Lung (tissue), 12 donors: ENCODE measurements around the gene MYLK. TPM values are rescaled to one million over a fixed set of nuclear protein-coding genes. Genes with fewer than 3 reads are reported as not detected.
A peak's percentile ranks its signal among the peaks of the same experiment; 100 is the strongest.

ENCODE experiments used
- ATAC-seq: fragments of 200-7000 bp; cut with Tn5 transposase; one replicate; pipeline ENCODE4 v1.9.1; 2020; ENCODE audit warnings: moderate number of reproducible peaks; ENCODE audit not compliant: insufficient read depth, low FRiP score
- DNase-seq, 3 donors: peaks; one replicate each; pipeline ENCODE4 v3.0.0-alpha.2; 2013 to 2017
- H3K27ac ChIP-seq, 2 donors: one replicate each; pipeline ENCODE4 v1.5.1; 2013; ENCODE audit warnings: mild to moderate bottlenecking in 2 of 2, moderate library complexity in 2 of 2, control low read depth in 1 of 2, inconsistent platforms in 1 of 2, low read depth in 1 of 2, low read length in 1 of 2
- H3K27me3 ChIP-seq, 3 donors: one replicate each; pipeline ENCODE4 v1.5.1; 2013; ENCODE audit warnings: low read length in 2 of 3; ENCODE audit not compliant: control insufficient read depth in 3 of 3, insufficient read depth in 3 of 3
- H3K36me3 ChIP-seq, 4 donors: one replicate each; pipeline ENCODE4 v1.5.1; 2013; ENCODE audit warnings: low read length in 4 of 4, mild to moderate bottlenecking in 1 of 4, moderate library complexity in 1 of 4; ENCODE audit not compliant: control insufficient read depth in 4 of 4, insufficient read depth in 4 of 4
- H3K4me1 ChIP-seq, 5 donors: one replicate each; pipeline ENCODE4 v1.5.1; 2013; ENCODE audit warnings: low read length in 5 of 5, mild to moderate bottlenecking in 2 of 5, moderate library complexity in 1 of 5; ENCODE audit not compliant: control insufficient read depth in 5 of 5, insufficient read depth in 5 of 5
- H3K4me3 ChIP-seq: one replicate; pipeline ENCODE4 v1.5.1; 2013; ENCODE audit warnings: mild to moderate bottlenecking, control low read depth, moderate library complexity
- H3K9ac ChIP-seq, 2 donors: one replicate each; pipeline ENCODE4 v1.5.1; 2013; ENCODE audit warnings: low read length in 2 of 2, control low read depth in 1 of 2; ENCODE audit not compliant: insufficient read depth in 1 of 2
- H3K9me3 ChIP-seq, 4 donors: one replicate each; pipeline ENCODE4 v1.5.1; 2013; ENCODE audit warnings: low read length in 3 of 4, mild to moderate bottlenecking in 1 of 4, moderate library complexity in 1 of 4; ENCODE audit not compliant: control insufficient read depth in 4 of 4, insufficient read depth in 3 of 4
- CTCF ChIP-seq: IDR thresholded peaks from 2 replicates; pipeline ENCODE4 v1.5.1; 2012; ENCODE audit warnings: mild to moderate bottlenecking; ENCODE audit errors: control extremely low read depth, extremely low read depth
- WGBS, 2 donors: extraction: QIAGEN DNeasy Blood & Tissue Kit; methylation state at CpG; one replicate each; pipeline ENCODE4 v1.1.7; 2013; 5-methylcytosine and 5-hydroxymethylcytosine counted together
- polyA plus RNA-seq, 2 donors: library from polyadenylated mRNA; stranded (reverse); fragments of 200-250 nt; gene quantifications; one replicate each; pipeline ENCODE4 v1.2.1, GENCODE V29; 2013
- total RNA-seq, 2 donors: library from RNA; depleted of rRNA in 1 of 2; stranded (reverse); fragments of >200 nt in 1 of 2; gene quantifications; one replicate each; pipeline ENCODE4 v1.2.1, GENCODE V29; 2014 to 2021
- donor health status: control.
- donor health status: control.
- donor health status: Bipolar disorder and iron deficiency.
- donor health status: healthy.
- donor health status: DM: yes; HTN: yes; CAD: no.

MYLK gene
- total and polyA plus RNA-seq, 4 donors: 23.3 to 324 (median 112) TPM

DNA sequence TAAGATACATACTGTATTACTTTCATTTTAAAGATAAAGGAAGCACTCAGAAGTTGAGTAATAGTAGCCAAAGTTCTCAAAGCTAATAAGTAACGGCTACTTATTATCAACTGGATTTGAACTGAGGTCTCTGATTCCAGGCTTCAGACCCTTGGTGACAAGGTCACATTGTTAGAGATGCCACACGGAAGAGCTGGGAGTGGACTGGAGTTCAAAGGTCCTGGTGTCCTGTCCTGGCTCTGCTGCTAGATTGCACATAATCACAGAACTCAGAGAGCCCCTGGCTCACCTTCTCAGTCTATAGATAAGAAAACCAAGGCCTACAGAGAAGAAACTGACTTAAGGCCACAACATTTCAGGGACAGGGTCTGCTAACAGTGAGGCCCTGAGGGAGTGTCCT, 75.3 kb downstream of the MYLK start:
- peaks cover 0 to 3% (median 0%) of the 10 kb centered on the region in 5 donors for H3K4me1 ChIP-seq
- no peak for TF ChIP-seq CTCF
- H3K9ac ChIP-seq: no peak overlapping the region
- H3K27me3 ChIP-seq: no peaks in the 10 kb centered on the region
- no peak overlapping the region for H3K4me3 ChIP-seq
- H3K9me3 ChIP-seq: no peaks in the 10 kb centered on the region
- no peak overlapping the region for H3K27ac ChIP-seq
- peaks cover 0 to 2% (median 0%) of the 10 kb centered on the region in 4 donors for H3K36me3 ChIP-seq
- WGBS, 2 donors: 88 to 89% methylated on average over 2 of the region's 2 CpGs
- ATAC-seq (no peak), DNase-seq (no peak)

DNA sequence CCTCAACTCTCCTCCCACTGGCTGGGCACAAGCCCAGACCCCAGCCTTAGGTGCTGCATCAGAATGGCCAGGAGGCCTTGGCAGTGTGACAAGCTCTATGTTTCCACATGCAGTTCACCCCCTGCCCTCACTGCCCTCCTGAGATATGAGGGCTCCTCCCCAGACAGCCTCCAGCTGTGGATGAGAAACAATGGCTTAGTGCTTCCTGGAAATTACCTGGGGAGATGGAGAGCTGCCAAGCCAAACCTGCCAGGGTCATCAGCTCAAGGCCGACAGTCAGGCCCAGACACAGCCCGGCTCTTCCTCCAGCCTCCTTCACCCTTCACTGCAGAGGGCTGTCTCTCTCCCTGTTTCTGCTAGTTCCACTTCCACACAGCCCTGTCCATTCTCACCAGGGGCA, 76.3 kb downstream of the MYLK start:
- Histone ChIP-seq H3K27me3 (no peaks in the 10 kb centered on the region), H3K4me3 (no peak overlapping the region), H3K9me3 (no peaks in the 10 kb centered on the region), H3K27ac (no peak overlapping the region), H3K9ac (no peak overlapping the region), H3K4me1 (peaks cover 0 to 3% (median 0%) of the 10 kb centered on the region in 5 donors), H3K36me3 (peaks cover 0 to 2% (median 0%) of the 10 kb centered on the region in 4 donors)
- no peak for TF ChIP-seq CTCF
- DNase-seq (no peak), ATAC-seq (peak; percentile 15)
- 77 to 86% methylated on average over 2 of the region's 2 CpGs for WGBS, 2 donors

GRCh38 chr3:123805504-123805903, 78.6 kb downstream of the MYLK start:
- H3K27ac ChIP-seq: no peak overlapping the region
- peaks cover 0 to 15% (median 3%) of the 10 kb centered on the region in 5 donors for H3K4me1 ChIP-seq
- no peaks in the 10 kb centered on the region for H3K27me3 ChIP-seq
- no peak overlapping the region for H3K4me3 ChIP-seq
- ATAC-seq (no peak), DNase-seq (no peak)
- TF ChIP-seq CTCF: no peak
- H3K9ac ChIP-seq: no peak overlapping the region
- H3K36me3 ChIP-seq: no peaks in the 10 kb centered on the region
- 55 to 73% methylated on average over 2 of the region's 2 CpGs for WGBS, 2 donors
- H3K9me3 ChIP-seq: no peaks in the 10 kb centered on the region

DNA sequence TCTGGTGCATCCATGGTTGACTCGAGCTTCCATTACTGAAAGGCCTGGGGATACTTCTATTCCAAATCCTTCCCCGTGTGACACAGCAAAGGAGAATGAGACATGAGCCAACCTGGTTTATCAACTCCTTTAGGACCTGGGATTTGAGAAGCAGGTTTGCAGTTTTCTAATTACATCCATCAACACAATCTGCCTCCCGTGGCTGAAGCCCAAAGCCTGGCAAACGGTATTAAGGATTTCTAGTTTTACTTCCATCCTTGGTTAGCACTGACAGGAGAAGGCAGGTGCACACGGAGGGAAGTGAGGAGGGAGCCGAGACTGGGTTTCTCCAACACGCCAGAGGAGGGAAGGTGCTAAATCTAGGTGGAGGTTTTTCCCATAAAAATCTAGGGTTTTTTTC, 79.0 kb downstream of the MYLK start:
- Histone ChIP-seq H3K36me3 (no peaks in the 10 kb centered on the region), H3K9me3 (no peaks in the 10 kb centered on the region), H3K4me1 (peaks cover 0 to 18% (median 3%) of the 10 kb centered on the region in 5 donors), H3K27ac (no peak overlapping the region), H3K4me3 (no peak overlapping the region), H3K27me3 (no peaks in the 10 kb centered on the region), H3K9ac (no peak overlapping the region)
- TF ChIP-seq CTCF: no peak
- 85 to 90% methylated on average over 7 of the region's 7 CpGs for WGBS, 2 donors
- DNase-seq (no peak), ATAC-seq (no peak)
